GM23338 (cell line): ENCODE results near the gene OR5L2.

ENCODE experiments used
- CREB1 ChIP-seq: fragments of 250-450 bp; sonication (Bioruptor Pico); IDR thresholded peaks from 2 replicates; pipeline ENCODE4 v1.5.0; 2020; ENCODE audit warnings: low read depth, mild to moderate bottlenecking, moderate library complexity
- EZH2 ChIP-seq: fragments of 200-600 bp; sonication (generic); IDR thresholded peaks from one replicate; pipeline ENCODE4 v1.8.0; 2017; ENCODE audit warnings: antibody characterized with exemption, mild to moderate bottlenecking, low read depth; ENCODE audit not compliant: unreplicated experiment
- EZH2phosphoT487 ChIP-seq: fragments of 200-600 bp; sonication (generic); IDR thresholded peaks from one replicate; pipeline ENCODE4 v1.8.1; 2018; ENCODE audit warnings: antibody characterized with exemption; ENCODE audit not compliant: unreplicated experiment
- JUNB ChIP-seq: IDR thresholded peaks from one replicate; pipeline ENCODE4 v1.6.1; 2016; ENCODE audit warnings: antibody characterized with exemption; ENCODE audit not compliant: unreplicated experiment
- POLR2AphosphoS5 ChIP-seq: IDR thresholded peaks from 2 replicates; pipeline ENCODE4 v1.6.1; 2016; ENCODE audit warnings: antibody characterized with exemption, low read depth
- TF ChIP-seq, protein P1 (sequence below), 2 experiments: fragments of 200-600 bp in 1 of 2; sonication (generic) in 1 of 2; conservative IDR thresholded peaks; 2 replicates each; pipeline versions ENCODE4 v1.5.1 to v1.6.1; 2016 to 2017; ENCODE audit warnings: antibody characterized with exemption in 2 of 2, low read depth in 2 of 2, mild to moderate bottlenecking in 2 of 2, moderate library complexity in 1 of 2
- TF ChIP-seq, protein P2 (sequence below): IDR thresholded peaks from one replicate; pipeline ENCODE4 v1.6.1; 2018; ENCODE audit warnings: antibody characterized with exemption; ENCODE audit not compliant: unreplicated experiment

DNA sequence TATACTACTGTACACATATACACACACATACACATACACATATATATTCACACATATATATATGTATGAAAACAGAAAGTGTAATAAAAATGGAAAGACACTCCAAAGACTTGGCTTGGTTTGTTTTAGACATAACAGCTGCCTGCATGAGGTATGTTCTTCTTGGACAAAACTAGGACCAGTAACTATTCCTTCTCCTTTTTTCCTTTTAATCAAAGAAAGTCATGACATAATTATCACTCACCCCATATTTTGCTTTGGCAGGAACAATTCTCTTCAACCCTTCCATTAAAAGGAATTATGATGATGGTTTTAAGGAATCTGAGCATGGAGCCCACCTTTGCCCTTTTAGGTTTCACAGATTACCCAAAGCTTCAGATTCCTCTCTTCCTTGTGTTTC, 31.8 kb upstream of the OR5L2 start, which contains the start of gene OR5D14:
- TF ChIP-seq POLR2AphosphoS5 (no peak), EZH2phosphoT487 (no peak), CREB1 (CRISPR knock-in tag) (no peak), EZH2 (no peak), JUNB (no peak)
- TF ChIP-seq, protein P1, sequence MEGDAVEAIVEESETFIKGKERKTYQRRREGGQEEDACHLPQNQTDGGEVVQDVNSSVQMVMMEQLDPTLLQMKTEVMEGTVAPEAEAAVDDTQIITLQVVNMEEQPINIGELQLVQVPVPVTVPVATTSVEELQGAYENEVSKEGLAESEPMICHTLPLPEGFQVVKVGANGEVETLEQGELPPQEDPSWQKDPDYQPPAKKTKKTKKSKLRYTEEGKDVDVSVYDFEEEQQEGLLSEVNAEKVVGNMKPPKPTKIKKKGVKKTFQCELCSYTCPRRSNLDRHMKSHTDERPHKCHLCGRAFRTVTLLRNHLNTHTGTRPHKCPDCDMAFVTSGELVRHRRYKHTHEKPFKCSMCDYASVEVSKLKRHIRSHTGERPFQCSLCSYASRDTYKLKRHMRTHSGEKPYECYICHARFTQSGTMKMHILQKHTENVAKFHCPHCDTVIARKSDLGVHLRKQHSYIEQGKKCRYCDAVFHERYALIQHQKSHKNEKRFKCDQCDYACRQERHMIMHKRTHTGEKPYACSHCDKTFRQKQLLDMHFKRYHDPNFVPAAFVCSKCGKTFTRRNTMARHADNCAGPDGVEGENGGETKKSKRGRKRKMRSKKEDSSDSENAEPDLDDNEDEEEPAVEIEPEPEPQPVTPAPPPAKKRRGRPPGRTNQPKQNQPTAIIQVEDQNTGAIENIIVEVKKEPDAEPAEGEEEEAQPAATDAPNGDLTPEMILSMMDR (conservative IDR thresholded peaks at IDR 0.05; ENCODE audit: low read depth in 2 of 2), result no peak
- TF ChIP-seq, protein P2, sequence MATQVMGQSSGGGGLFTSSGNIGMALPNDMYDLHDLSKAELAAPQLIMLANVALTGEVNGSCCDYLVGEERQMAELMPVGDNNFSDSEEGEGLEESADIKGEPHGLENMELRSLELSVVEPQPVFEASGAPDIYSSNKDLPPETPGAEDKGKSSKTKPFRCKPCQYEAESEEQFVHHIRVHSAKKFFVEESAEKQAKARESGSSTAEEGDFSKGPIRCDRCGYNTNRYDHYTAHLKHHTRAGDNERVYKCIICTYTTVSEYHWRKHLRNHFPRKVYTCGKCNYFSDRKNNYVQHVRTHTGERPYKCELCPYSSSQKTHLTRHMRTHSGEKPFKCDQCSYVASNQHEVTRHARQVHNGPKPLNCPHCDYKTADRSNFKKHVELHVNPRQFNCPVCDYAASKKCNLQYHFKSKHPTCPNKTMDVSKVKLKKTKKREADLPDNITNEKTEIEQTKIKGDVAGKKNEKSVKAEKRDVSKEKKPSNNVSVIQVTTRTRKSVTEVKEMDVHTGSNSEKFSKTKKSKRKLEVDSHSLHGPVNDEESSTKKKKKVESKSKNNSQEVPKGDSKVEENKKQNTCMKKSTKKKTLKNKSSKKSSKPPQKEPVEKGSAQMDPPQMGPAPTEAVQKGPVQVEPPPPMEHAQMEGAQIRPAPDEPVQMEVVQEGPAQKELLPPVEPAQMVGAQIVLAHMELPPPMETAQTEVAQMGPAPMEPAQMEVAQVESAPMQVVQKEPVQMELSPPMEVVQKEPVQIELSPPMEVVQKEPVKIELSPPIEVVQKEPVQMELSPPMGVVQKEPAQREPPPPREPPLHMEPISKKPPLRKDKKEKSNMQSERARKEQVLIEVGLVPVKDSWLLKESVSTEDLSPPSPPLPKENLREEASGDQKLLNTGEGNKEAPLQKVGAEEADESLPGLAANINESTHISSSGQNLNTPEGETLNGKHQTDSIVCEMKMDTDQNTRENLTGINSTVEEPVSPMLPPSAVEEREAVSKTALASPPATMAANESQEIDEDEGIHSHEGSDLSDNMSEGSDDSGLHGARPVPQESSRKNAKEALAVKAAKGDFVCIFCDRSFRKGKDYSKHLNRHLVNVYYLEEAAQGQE, result no peak
